Measurements from ENCODE around the gene CDH4. TPM values are rescaled to one million over a fixed set of nuclear protein-coding genes. Genes with fewer than 3 reads are reported as not detected.

CDH4 gene
- total RNA-seq, 1 experiment from 2014 or later, result not detected

DNA sequence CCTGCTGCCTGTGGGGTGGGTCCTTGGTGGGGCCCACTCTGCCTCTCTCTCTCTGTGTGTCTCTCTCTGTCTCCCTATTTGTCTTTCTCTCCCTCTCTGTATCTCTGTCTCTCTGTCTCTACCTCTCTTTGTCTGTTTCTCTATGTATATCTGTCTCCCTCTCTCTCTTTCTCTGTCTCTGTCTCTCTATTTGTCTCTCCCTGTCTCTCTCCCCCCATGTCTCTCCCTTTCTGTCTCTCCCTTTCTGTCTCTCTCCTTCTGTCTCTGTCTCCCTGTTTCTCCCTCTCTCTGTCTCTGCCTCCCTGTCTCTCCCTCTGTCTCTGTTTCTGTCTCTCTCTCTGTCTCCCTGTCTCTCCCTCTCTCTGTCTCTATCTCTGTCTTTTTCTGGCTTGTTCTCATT, 353.2 kb downstream of the CDH4 start:
- TF ChIP-seq CTCF (IDR thresholded peaks at IDR 0.05; ENCODE audit: insufficient read depth in 1 of 2, low read depth in 1 of 2, low read length in 1 of 2, severe bottlenecking in 1 of 2, unreplicated experiment in 1 of 2), result peak in 1 of 2 experiments; percentile 5
- intact Hi-C loops (cut with micrococcal nuclease; ENCODE audit: unreplicated experiment), result no loop called here
- H3K4me3 Mint-ChIP-seq (ENCODE audit: unreplicated experiment), result no peak overlapping the region
- peaks cover 26% of the 10 kb centered on the region for H3K9me3 ChIP-seq
- H3K4me3 ChIP-seq (ENCODE audit: low read depth, low read length), result no peak overlapping the region
- no peak overlapping the region for H3K27ac Mint-ChIP-seq (ENCODE audit: unreplicated experiment)
- no peaks in the 10 kb centered on the region for H3K4me1 ChIP-seq
- BruUV-seq (replicated peaks), result no TSS peak
- CTCF ChIA-PET, result no interaction called here
- H3K27me3 ChIP-seq (replicated peaks; ENCODE audit: control insufficient read depth, insufficient read depth, low read length), result no peaks in the 10 kb centered on the region
- POLR2A ChIA-PET, result no interaction called here
- H3K27me3 Mint-ChIP-seq (ENCODE audit: insufficient read depth, unreplicated experiment), result peaks cover 16% of the 10 kb centered on the region
- H3K4me1 Mint-ChIP-seq (ENCODE audit: low read depth, unreplicated experiment), result no peaks in the 10 kb centered on the region
- H3K36me3 Mint-ChIP-seq (ENCODE audit: insufficient read depth, unreplicated experiment), result no peaks in the 10 kb centered on the region
- DNase-seq, result no peak
- H3K36me3 ChIP-seq (ENCODE audit: control insufficient read depth, insufficient read depth, low read length), result no peaks in the 10 kb centered on the region
- peaks cover 23% of the 10 kb centered on the region for H3K9me3 Mint-ChIP-seq (ENCODE audit: unreplicated experiment)

DNA sequence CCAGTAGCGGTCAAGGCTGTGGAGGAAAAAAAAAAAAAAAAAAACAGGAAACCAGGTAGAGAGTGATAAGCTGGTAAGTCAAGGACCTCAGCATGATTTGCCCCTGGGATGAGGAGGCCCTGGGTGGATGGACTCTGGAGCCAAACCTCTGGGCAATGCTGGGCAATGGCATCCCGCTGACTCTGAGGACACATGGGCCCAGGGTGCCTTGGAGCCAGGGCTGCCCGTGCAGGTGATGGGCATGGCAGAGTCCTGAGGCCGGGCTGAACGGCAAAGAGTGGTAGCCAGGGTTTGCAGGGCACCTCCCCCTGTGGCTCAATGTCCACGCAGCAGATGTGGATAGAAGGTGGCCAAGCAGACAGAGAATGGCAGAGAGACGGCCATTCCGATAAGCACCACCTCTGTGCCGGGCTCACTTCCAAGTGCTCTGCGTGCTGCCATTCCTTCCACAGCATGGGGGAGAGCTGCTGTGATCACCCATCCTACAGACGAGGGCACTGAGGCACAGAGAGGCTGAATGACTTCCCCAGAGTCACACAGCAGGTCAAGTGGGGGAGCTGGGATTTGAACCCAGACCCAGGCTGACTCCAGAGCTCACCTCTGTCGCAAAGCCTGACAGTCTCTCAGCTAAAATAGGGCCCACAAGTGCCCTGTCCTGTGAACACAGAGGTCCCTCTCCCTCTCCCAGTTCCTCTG, 353.9 kb downstream of the CDH4 start:
- no TSS peak for BruUV-seq (replicated peaks)
- Histone ChIP-seq H3K4me1 (no peaks in the 10 kb centered on the region), H3K9me3 (peaks cover 26% of the 10 kb centered on the region), H3K27me3 (replicated peaks; ENCODE audit: control insufficient read depth, insufficient read depth, low read length) (no peaks in the 10 kb centered on the region), H3K36me3 (ENCODE audit: control insufficient read depth, insufficient read depth, low read length) (no peaks in the 10 kb centered on the region), H3K4me3 (ENCODE audit: low read depth, low read length) (no peak overlapping the region)
- peaks cover 14% of the 10 kb centered on the region for H3K27me3 Mint-ChIP-seq (ENCODE audit: insufficient read depth, unreplicated experiment)
- no peak overlapping the region for H3K4me3 Mint-ChIP-seq (ENCODE audit: unreplicated experiment)
- H3K4me1 Mint-ChIP-seq (ENCODE audit: low read depth, unreplicated experiment), result no peaks in the 10 kb centered on the region
- H3K9me3 Mint-ChIP-seq (ENCODE audit: unreplicated experiment), result peaks cover 23% of the 10 kb centered on the region
- ChIA-PET CTCF (no interaction called here), POLR2A (no interaction called here)
- intact Hi-C loops (cut with micrococcal nuclease; ENCODE audit: unreplicated experiment), result no loop called here
- no peak overlapping the region for H3K27ac Mint-ChIP-seq (ENCODE audit: unreplicated experiment)
- no peak for TF ChIP-seq CTCF (IDR thresholded peaks at IDR 0.05; ENCODE audit: insufficient read depth in 1 of 2, low read depth in 1 of 2, low read length in 1 of 2, severe bottlenecking in 1 of 2, unreplicated experiment in 1 of 2)
- DNase-seq, result no peak
- no peaks in the 10 kb centered on the region for H3K36me3 Mint-ChIP-seq (ENCODE audit: insufficient read depth, unreplicated experiment)

DNA sequence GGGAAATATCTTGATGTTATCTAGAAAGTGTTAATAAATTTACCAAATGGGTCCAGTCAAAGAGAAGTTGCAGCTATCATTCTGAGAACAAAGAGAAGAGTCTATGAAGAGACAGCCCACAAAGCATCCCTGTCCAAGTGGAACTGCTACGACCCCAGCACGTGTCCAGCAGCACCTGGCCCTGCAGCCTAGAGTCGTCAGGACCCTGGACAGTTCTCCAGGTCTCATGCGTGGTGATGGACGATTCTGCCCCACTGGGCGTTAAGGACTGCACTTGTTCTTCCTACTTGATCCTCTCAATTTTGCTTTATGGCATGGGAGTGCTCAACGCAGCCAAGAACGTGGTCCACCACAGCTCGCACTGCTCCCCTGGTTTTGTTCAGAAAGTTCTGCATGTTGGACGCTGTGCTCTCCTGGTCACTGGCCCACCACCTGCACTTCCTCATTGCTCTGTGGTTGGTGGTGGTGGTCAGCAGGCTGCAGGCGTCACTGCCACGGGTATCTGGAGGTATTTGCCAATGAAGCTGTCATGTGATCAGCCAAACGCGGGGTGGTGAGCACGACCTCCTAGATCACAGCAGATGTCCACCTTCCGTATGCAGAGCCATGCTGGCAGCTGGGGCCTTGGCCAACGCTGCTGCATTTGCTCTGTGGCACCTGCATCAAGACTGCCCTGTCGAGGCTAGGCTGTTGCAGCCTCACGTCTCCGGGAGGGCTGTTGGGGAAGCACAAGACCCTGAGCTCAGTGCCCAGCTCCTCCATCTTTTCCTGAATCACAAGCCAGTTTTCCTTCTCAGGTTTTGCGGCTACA, 356.4 kb downstream of the CDH4 start:
- Mint-ChIP-seq H3K9me3 (ENCODE audit: unreplicated experiment) (peaks cover 32% of the 10 kb centered on the region), H3K4me1 (ENCODE audit: low read depth, unreplicated experiment) (no peaks in the 10 kb centered on the region), H3K36me3 (ENCODE audit: insufficient read depth, unreplicated experiment) (no peaks in the 10 kb centered on the region), H3K27me3 (ENCODE audit: insufficient read depth, unreplicated experiment) (peaks cover 21% of the 10 kb centered on the region), H3K27ac (ENCODE audit: unreplicated experiment) (no peak overlapping the region), H3K4me3 (ENCODE audit: unreplicated experiment) (no peak overlapping the region)
- peaks cover 24% of the 10 kb centered on the region for H3K9me3 ChIP-seq
- H3K36me3 ChIP-seq (ENCODE audit: control insufficient read depth, insufficient read depth, low read length), result no peaks in the 10 kb centered on the region
- intact Hi-C loops (cut with micrococcal nuclease; ENCODE audit: unreplicated experiment), result no loop called here
- peak in 1 of 2 experiments; percentile 71 for DNase-seq
- BruUV-seq (replicated peaks), result no TSS peak
- no peak overlapping the region for H3K4me3 ChIP-seq (ENCODE audit: low read depth, low read length)
- ChIA-PET POLR2A (no interaction called here), CTCF (no interaction called here)
- TF ChIP-seq CTCF (IDR thresholded peaks at IDR 0.05; ENCODE audit: insufficient read depth in 1 of 2, low read depth in 1 of 2, low read length in 1 of 2, severe bottlenecking in 1 of 2, unreplicated experiment in 1 of 2), result no peak
- no peaks in the 10 kb centered on the region for H3K27me3 ChIP-seq (replicated peaks; ENCODE audit: control insufficient read depth, insufficient read depth, low read length)
- H3K4me1 ChIP-seq, result no peaks in the 10 kb centered on the region
